Esophagus squamous epithelium (tissue), 5 donors: ENCODE results near the gene TNFRSF4. TPM values are rescaled to one million over a fixed set of nuclear protein-coding genes. Genes with fewer than 3 reads are reported as not detected.

Experiments used
- DNase-seq: peaks from one replicate; lab custom pipeline; 2025; lab: John Stamatoyannopoulos, UW
- H3K27ac ChIP-seq, 4 donors: fragments of 200-600 bp; sonication (generic); one replicate each; pipeline ENCODE4 v1.5.1; 2016 to 2019; ENCODE audit warnings: mild to moderate bottlenecking in 1 of 4
- H3K27me3 ChIP-seq, 4 donors: fragments of 200-600 bp; sonication (generic); 1 replicate in 3 of 4; 2 replicates in 1 of 4; pipeline versions ENCODE4 v1.5.1 to v1.6.0; 2017 to 2021; ENCODE audit warnings: antibody characterized with exemption in 1 of 4
- H3K36me3 ChIP-seq, 3 donors: fragments of 200-600 bp; sonication (generic); one replicate each; pipeline ENCODE4 v1.5.1; 2016 to 2019
- H3K4me1 ChIP-seq, 3 donors: fragments of 200-600 bp; sonication (generic); one replicate each; pipeline ENCODE4 v1.5.1; 2017 to 2019
- H3K4me3 ChIP-seq, 4 donors: fragments of 200-600 bp; sonication (generic); 1 replicate in 3 of 4; 2 replicates in 1 of 4; pipeline ENCODE4 v1.5.1; 2016 to 2019; ENCODE audit warnings: mild to moderate bottlenecking in 2 of 4, moderate library complexity in 1 of 4
- H3K9me3 ChIP-seq, 3 donors: fragments of 200-600 bp; sonication (generic); one replicate each; pipeline ENCODE4 v1.5.1; 2016 to 2019
- POLR2A ChIP-seq, 4 donors: fragments of 450-650 bp; IDR thresholded peaks; one replicate each; pipeline ENCODE4 v1.6.1; 2017; ENCODE audit warnings: antibody characterized with exemption in 4 of 4, mild to moderate bottlenecking in 4 of 4, moderate library complexity in 3 of 4
- WGBS, 2 donors: methylation state at CpG; one replicate each; pipeline ENCODE4 v1.1.5; 2018; 5-methylcytosine and 5-hydroxymethylcytosine counted together
- intact Hi-C: fragments of 100-400 bp; cut with DNase I; formaldehyde crosslinking; loops from one replicate; pipeline ENCODE4 v1.15.0; 2022
- total RNA-seq, 4 donors: library from RNA; depleted of rRNA; stranded (reverse); fragments of >200 nt; gene quantifications; one replicate each; pipeline ENCODE4 v1.1.0, GENCODE V29; 2016
- TF ChIP-seq, protein P1 (sequence below), 6 experiments: fragments of 450-650 bp in 4 of 6; fragments of 200-600 bp in 2 of 6; sonication (generic) in 2 of 6; IDR thresholded peaks; one replicate each; pipeline ENCODE4 v1.5.1; 2016 to 2019; ENCODE audit warnings: antibody characterized with exemption in 6 of 6, mild to moderate bottlenecking in 4 of 6, moderate library complexity in 4 of 6
- donor health status: DM: yes; HTN: yes; CAD: no.

The TNFRSF4 gene
- total RNA-seq, 4 donors from 2014 or later, result 0.40 to 1.3 (median 0.57) TPM; not detected in 1

DNA sequence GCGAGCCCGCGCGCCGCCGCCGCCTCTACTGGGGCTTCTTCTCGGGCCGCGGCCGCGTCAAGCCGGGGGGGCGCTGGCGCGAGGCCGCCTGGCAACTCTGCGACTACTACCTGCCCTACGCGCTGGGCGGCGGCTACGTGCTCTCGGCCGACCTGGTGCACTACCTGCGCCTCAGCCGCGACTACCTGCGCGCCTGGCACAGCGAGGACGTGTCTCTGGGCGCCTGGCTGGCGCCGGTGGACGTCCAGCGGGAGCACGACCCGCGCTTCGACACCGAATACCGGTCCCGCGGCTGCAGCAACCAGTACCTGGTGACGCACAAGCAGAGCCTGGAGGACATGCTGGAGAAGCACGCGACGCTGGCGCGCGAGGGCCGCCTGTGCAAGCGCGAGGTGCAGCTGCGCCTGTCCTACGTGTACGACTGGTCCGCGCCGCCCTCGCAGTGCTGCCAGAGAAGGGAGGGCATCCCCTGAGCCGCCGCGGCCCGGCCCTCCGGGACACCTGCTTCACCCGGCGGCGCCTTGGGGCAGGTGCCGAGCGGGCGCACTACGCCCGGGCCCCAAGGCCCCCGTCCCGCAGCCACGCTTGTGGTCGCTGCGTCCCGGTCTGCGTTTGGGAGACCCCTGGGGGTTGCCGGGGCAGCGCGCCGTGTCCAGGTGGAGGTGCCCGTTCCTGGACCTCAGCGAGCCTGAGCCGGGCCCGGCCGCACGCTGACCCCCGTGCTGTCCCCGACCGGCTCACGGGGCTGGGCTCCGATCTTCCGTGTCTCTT lies 19.0 kb upstream of the TNFRSF4 start:
- peaks cover 8 to 33% (median 9%) of the 10 kb centered on the region in 3 donors for H3K36me3 ChIP-seq
- TF ChIP-seq, protein P1, sequence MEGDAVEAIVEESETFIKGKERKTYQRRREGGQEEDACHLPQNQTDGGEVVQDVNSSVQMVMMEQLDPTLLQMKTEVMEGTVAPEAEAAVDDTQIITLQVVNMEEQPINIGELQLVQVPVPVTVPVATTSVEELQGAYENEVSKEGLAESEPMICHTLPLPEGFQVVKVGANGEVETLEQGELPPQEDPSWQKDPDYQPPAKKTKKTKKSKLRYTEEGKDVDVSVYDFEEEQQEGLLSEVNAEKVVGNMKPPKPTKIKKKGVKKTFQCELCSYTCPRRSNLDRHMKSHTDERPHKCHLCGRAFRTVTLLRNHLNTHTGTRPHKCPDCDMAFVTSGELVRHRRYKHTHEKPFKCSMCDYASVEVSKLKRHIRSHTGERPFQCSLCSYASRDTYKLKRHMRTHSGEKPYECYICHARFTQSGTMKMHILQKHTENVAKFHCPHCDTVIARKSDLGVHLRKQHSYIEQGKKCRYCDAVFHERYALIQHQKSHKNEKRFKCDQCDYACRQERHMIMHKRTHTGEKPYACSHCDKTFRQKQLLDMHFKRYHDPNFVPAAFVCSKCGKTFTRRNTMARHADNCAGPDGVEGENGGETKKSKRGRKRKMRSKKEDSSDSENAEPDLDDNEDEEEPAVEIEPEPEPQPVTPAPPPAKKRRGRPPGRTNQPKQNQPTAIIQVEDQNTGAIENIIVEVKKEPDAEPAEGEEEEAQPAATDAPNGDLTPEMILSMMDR (IDR thresholded peaks at IDR 0.05), result no peak
- no peak for TF ChIP-seq POLR2A (IDR thresholded peaks at IDR 0.05)
- DNase-seq, result no peak
- peaks cover 25 to 66% (median 35%) of the 10 kb centered on the region in 3 donors for H3K4me1 ChIP-seq
- intact Hi-C loops, result no loop called here
- 96 to 98% methylated on average over 12 to 37 of the region's 98 CpGs for WGBS, 2 donors
- H3K4me3 ChIP-seq, result peak overlapping the region in 3 of 4 donors; percentile 36 to 100 (median 93)
- H3K9me3 ChIP-seq, result no peaks in the 10 kb centered on the region
- H3K27ac ChIP-seq, result peak overlapping the region in 1 of 4 donors; percentile 68
- peaks cover 0 to 16% (median 2%) of the 10 kb centered on the region in 4 donors for H3K27me3 ChIP-seq

DNA sequence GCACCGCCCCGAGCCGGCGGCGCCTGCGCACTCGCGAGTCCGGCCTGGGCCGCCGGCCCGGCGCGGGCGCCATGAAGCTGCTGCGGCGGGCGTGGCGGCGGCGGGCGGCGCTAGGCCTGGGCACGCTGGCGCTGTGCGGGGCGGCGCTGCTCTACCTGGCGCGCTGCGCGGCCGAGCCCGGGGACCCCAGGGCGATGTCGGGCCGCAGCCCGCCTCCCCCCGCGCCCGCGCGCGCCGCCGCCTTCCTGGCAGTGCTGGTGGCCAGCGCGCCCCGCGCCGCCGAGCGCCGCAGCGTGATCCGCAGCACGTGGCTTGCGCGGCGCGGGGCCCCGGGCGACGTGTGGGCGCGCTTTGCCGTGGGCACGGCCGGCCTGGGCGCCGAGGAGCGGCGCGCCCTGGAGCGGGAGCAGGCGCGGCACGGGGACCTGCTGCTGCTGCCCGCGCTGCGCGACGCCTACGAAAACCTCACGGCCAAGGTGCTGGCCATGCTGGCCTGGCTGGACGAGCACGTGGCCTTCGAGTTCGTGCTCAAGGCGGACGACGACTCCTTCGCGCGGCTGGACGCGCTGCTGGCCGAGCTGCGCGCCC lies 18.3 kb upstream of the TNFRSF4 start, which contains the start of gene B3GALT6:
B3GALT6 (plus strand) TSS at position 30 of the 588 bp plus-strand sequence; CDS start at position 72, 42 bp downstream.
- no peak for DNase-seq
- no peak for TF ChIP-seq POLR2A (IDR thresholded peaks at IDR 0.05)
- intact Hi-C loops, result no loop called here

DNA sequence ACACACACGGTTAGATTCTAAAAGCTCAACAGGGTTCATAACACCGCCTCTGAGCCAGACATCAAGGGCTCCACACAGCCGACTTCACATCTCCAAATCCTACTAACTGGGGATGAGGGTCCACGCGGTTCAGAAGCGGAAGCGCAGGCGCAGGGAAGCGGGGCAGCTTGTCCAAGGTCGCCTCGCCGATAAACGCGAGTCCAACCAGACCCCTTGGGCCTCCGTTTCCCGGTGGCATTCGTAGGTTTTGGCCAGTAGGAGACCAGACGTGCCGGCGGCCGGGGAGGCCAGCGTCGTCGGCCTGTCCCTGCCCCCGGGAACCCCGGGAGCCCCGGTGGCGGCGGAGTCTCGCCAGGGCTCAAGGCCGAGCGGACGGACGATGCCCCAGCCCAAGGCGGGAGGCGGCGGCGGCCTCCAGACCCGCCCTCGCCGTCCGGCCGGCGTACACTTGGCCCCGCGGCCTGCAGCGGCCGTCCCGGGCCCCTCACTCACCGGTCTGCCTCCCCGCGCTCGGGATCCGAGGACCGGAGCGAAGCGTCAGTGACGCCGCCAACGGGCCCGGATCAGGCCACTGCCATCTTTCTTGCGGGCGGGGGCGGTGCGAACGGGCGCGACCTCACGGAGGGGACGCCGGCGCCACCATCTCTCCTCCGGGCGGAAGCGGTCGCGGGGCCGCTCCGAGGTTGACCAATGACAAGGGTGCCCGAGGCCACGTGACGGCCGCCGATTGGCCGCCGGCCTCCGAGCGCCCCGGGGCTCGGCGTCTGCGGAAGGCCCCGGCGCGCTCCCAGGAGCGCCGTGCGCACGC lies 17.7 kb upstream of the TNFRSF4 start, which contains the start of gene SDF4:
SDF4 (minus strand) TSS at position 602 of the 808 bp plus-strand sequence. CDS start 3,229 bp downstream, outside the sequence.
- H3K4me1 ChIP-seq, result peaks cover 24 to 54% (median 25%) of the 10 kb centered on the region in 3 donors
- 0% methylated on average over 11 to 13 of the region's 99 CpGs for WGBS, 2 donors
- TF ChIP-seq POLR2A (IDR thresholded peaks at IDR 0.05), result peak in 2 of 4 donors; percentile 44 to 77
- TF ChIP-seq, protein P1 (IDR thresholded peaks at IDR 0.05), result peak in 2 of 6 experiments; percentile 6 to 7
- H3K36me3 ChIP-seq, result peaks cover 16 to 47% (median 18%) of the 10 kb centered on the region in 3 donors
- peak within 1 kb of the TSS; percentile 81 to 100 (median 96) for H3K4me3 ChIP-seq
- intact Hi-C loops, result no loop called here
- no peaks in the 10 kb centered on the region for H3K9me3 ChIP-seq
- DNase-seq, result peak; percentile 69
- H3K27me3 ChIP-seq, result peaks cover 0 to 3% (median 0%) of the 10 kb centered on the region in 4 donors
- peak within 1 kb of the TSS; percentile 86 to 97 (median 96) for H3K27ac ChIP-seq

More for the DNA sequence above, 18.3 kb upstream of the TNFRSF4 start, which contains the start of gene B3GALT6:
- peaks cover 15 to 40% (median 15%) of the 10 kb centered on the region in 3 donors for H3K36me3 ChIP-seq
- H3K4me1 ChIP-seq, result peaks cover 25 to 61% (median 28%) of the 10 kb centered on the region in 3 donors
- WGBS, 2 donors, result no CpG with 5 or more reads among the region's 100 CpGs
- peaks cover 0 to 10% (median 0%) of the 10 kb centered on the region in 4 donors for H3K27me3 ChIP-seq
- peak within 1 kb of the TSS; percentile 81 to 100 (median 96) for H3K4me3 ChIP-seq
- H3K9me3 ChIP-seq, result no peaks in the 10 kb centered on the region
- peak within 1 kb of the TSS; percentile 86 to 97 (median 96) for H3K27ac ChIP-seq

DNA sequence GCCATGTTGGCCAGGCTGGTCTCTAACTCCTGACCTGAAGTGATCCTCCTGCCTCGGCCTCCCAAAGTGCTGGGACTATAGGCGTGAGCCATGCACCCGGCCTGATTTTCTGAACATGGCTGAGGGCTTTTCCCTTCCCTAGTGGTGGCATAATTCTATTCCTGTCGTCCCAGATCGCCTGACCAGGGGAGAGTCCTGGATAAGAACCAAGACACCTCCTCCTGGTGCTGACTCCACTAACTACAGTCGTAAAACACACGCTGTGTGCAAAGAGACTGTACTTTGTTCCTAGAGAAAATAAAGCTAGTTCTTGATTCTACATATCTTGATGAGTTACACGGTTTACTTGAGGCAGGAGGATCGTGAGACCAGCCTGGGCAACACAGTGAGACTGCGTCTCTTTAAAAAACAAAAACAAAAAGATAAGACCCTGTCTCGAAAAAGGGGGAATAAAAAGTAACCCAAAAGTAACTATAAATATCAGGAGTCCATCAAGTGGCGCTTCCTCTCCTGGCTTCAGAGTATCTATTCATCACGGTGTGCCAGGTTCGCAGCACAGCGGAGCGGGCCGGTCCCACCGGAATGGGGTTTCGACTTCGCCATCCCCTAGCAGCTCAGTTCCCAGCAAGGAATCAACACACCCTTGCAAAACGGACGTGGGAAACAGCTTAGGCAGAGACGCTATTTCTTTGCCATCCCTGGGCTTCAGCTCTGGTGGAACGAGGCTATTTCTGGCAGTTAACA lies 16.9 kb upstream of the TNFRSF4 start:
- TF ChIP-seq POLR2A (IDR thresholded peaks at IDR 0.05), result no peak
- TF ChIP-seq, protein P1 (IDR thresholded peaks at IDR 0.05), result peak in 4 of 6 experiments; percentile 13 to 53 (median 22)
- intact Hi-C loops, result no loop called here
- WGBS, 2 donors, result 10 to 15% methylated on average over 23 to 24 of the region's 24 CpGs

More for the DNA sequence above, 16.9 kb upstream of the TNFRSF4 start:
- H3K9me3 ChIP-seq, result no peaks in the 10 kb centered on the region
- peaks cover 16 to 55% (median 21%) of the 10 kb centered on the region in 3 donors for H3K36me3 ChIP-seq
- H3K27me3 ChIP-seq, result no peaks in the 10 kb centered on the region
- peaks cover 24 to 56% (median 25%) of the 10 kb centered on the region in 3 donors for H3K4me1 ChIP-seq
- peak overlapping the region; percentile 86 to 97 (median 96) for H3K27ac ChIP-seq
- H3K4me3 ChIP-seq, result peak overlapping the region; percentile 81 to 100 (median 96)
- no peak for DNase-seq
